Kidney (tissue), 14 donors: Measurements from ENCODE around the gene PTPRM. TPM values are rescaled to one million over a fixed set of nuclear protein-coding genes. Genes with fewer than 3 reads are reported as not detected.
A peak's percentile ranks its signal among the peaks of the same experiment; 100 is the strongest.

Experiments used
- DNase-seq, 5 donors: peaks; one replicate each; pipeline ENCODE4 v3.0.0-alpha.2; 2013 to 2020
- FAIRE-seq: peaks from 2 replicates; lab custom pipeline; 2012; peaks lifted over from hg19 to GRCh38; lab: Jason Lieb, UNC
- H3K27ac ChIP-seq, 2 donors: one replicate each; pipeline ENCODE4 v1.7.0; 2013; ENCODE audit warnings: low read depth in 2 of 2, low read length in 2 of 2, inconsistent platforms in 1 of 2
- H3K27me3 ChIP-seq: one replicate; pipeline ENCODE4 v1.7.1; 2013; ENCODE audit warnings: low read length, inconsistent platforms; ENCODE audit not compliant: control insufficient read depth, insufficient read depth
- H3K36me3 ChIP-seq, 3 donors: one replicate each; pipeline versions ENCODE4 v1.7.0 to v1.7.1; 2013; ENCODE audit warnings: low read length in 3 of 3, control low read depth in 1 of 3, inconsistent platforms in 1 of 3; ENCODE audit not compliant: insufficient read depth in 3 of 3, control insufficient read depth in 2 of 3
- H3K4me1 ChIP-seq, 3 donors: one replicate each; pipeline versions ENCODE4 v1.7.0 to v1.7.1; 2013; ENCODE audit warnings: low read length in 3 of 3, inconsistent platforms in 1 of 3, low read depth in 1 of 3; ENCODE audit not compliant: control insufficient read depth in 2 of 3, insufficient read depth in 2 of 3
- H3K4me3 ChIP-seq, 3 donors: one replicate each; pipeline versions ENCODE4 v1.7.0 to v1.8.1; 2013; ENCODE audit warnings: low read length in 3 of 3, control low read depth in 1 of 3, inconsistent platforms in 1 of 3
- H3K9ac ChIP-seq, 3 donors: one replicate each; pipeline versions ENCODE4 v1.7.0 to v1.7.1; 2013; ENCODE audit warnings: low read length in 3 of 3, control low read depth in 1 of 3, inconsistent platforms in 1 of 3
- H3K9me3 ChIP-seq, 3 donors: one replicate each; pipeline versions ENCODE4 v1.7.0 to v1.7.1; 2013; ENCODE audit warnings: low read length in 3 of 3, control low read depth in 1 of 3, inconsistent platforms in 1 of 3; ENCODE audit not compliant: control insufficient read depth in 2 of 3, insufficient read depth in 1 of 3
- intact Hi-C: fragments of 100-400 bp; cut with DNase I; formaldehyde crosslinking; loops from one replicate; pipeline ENCODE4 v1.11.1; 2022
- polyA plus RNA-seq: library from polyadenylated mRNA; stranded (reverse); fragments of 350-450 nt; fragmentation: Illumina TruSeq; extraction: RNeasy Lipid Tissue Mini Kit (QIAGEN cat#74804); gene quantifications from one replicate; pipeline ENCODE4 v1.2.3, GENCODE V29; 2014; ENCODE audit warnings: low read depth, low replicate concordance; ENCODE audit not compliant: insufficient read depth
- total RNA-seq: library from RNA; stranded (reverse); fragmentation: NEBNext Ultra II Directional; extraction: Animal tissue kit (Norgen Biotek cat#: 25700); gene quantifications from one replicate; pipeline ENCODE4 v1.2.1, GENCODE V29; 2021
- TF ChIP-seq, protein P1 (sequence below): IDR thresholded peaks from 3 replicates; pipeline ENCODE4 v1.5.1; 2012; ENCODE audit warnings: mild to moderate bottlenecking, moderate library complexity, borderline replicate concordance; ENCODE audit not compliant: insufficient read depth; ENCODE audit errors: extremely low read depth
- donor health status: control.
- donor health status: control.
- donor health status: control.
- donor health status: control.
- donor health status: control.
- donor health status: DM: yes; HTN: yes; CAD: no.
- donor health status: Normal renal cell carcinoma (clear cell type).

The PTPRM gene
- total and polyA plus RNA-seq, 2 donors from 2014 or later: 52.4 to 98.9 TPM

DNA sequence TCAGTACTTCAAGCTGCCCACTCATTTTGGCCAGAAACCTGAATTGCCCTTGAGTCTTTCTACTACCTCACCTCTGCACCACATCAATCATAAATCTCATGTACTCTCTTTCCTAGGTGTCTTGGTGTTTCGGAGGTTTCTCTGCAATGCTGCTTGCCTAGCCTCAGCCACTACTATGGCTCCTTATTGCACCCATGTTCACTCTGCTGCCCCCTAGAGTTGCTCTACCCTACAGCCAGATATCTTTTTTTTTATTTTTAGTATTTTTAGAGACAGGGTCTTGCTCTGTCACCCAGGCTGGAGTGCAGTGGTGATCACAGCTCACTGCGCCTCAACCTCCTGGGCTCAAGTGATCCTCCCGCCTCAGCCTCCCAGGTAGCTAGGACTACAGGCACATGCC lies 413.0 kb downstream of the PTPRM start:
- no peaks in the 10 kb centered on the region for H3K36me3 ChIP-seq
- TF ChIP-seq, protein P1, sequence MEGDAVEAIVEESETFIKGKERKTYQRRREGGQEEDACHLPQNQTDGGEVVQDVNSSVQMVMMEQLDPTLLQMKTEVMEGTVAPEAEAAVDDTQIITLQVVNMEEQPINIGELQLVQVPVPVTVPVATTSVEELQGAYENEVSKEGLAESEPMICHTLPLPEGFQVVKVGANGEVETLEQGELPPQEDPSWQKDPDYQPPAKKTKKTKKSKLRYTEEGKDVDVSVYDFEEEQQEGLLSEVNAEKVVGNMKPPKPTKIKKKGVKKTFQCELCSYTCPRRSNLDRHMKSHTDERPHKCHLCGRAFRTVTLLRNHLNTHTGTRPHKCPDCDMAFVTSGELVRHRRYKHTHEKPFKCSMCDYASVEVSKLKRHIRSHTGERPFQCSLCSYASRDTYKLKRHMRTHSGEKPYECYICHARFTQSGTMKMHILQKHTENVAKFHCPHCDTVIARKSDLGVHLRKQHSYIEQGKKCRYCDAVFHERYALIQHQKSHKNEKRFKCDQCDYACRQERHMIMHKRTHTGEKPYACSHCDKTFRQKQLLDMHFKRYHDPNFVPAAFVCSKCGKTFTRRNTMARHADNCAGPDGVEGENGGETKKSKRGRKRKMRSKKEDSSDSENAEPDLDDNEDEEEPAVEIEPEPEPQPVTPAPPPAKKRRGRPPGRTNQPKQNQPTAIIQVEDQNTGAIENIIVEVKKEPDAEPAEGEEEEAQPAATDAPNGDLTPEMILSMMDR: no peak
- DNase-seq (no peak), FAIRE-seq (no peak)
- no peaks in the 10 kb centered on the region for H3K9me3 ChIP-seq
- no peak overlapping the region for H3K4me3 ChIP-seq
- H3K4me1 ChIP-seq: no peaks in the 10 kb centered on the region
- H3K27me3 ChIP-seq: no peaks in the 10 kb centered on the region
- H3K27ac ChIP-seq: no peak overlapping the region
- no peak overlapping the region for H3K9ac ChIP-seq
- intact Hi-C loops: no loop called here

DNA sequence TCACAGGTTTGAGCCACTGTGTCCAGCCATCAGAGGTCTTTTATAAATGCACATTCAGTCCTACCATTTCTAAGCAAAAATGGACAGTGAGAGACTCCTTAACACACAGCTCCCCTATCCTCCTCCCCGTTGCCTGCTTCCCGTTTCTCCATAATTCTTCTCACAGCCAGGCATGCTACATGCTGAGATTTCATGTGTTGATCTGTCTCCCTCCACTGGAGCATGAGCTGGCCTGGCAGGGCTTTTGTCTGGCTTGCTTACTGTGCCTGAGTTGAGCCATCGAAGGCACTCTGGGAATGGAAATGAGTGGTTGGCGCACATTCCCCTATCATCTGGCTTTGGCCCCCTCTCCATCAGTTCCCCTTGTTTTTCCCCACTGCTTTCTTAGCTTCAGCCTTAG lies 413.5 kb downstream of the PTPRM start:
- TF ChIP-seq, protein P1: no peak
- Histone ChIP-seq H3K4me3 (no peak overlapping the region), H3K9me3 (no peaks in the 10 kb centered on the region), H3K36me3 (no peaks in the 10 kb centered on the region), H3K27ac (no peak overlapping the region), H3K4me1 (no peaks in the 10 kb centered on the region), H3K9ac (no peak overlapping the region), H3K27me3 (no peaks in the 10 kb centered on the region)
- FAIRE-seq (no peak), DNase-seq (peak in 3 of 5 donors; percentile 51 to 74 (median 62))
- intact Hi-C loops: no loop called here

DNA sequence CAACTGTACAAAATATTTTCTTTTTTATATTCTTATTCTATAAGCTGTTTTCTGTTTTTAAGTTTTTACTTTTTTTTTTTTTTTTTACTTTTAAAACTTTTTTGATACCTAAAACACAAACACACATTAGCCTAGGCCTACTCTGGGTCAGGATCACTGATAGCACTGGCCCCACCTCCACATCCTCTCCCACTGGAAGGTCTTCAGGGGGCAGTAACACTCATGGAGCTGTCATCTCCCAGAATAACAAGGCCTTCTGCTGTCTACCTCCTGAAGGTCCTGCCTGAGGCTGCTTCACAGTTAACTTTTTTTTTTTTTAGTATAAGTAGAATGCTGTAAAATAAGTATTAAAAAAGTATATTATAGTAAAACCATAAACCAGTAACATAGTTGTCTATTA lies 415.1 kb downstream of the PTPRM start:
- Histone ChIP-seq H3K27ac (no peak overlapping the region), H3K4me1 (no peaks in the 10 kb centered on the region), H3K9me3 (no peaks in the 10 kb centered on the region), H3K27me3 (no peaks in the 10 kb centered on the region), H3K9ac (no peak overlapping the region), H3K36me3 (no peaks in the 10 kb centered on the region), H3K4me3 (no peak overlapping the region)
- intact Hi-C loops: no loop called here
- DNase-seq (no peak), FAIRE-seq (no peak)
- TF ChIP-seq, protein P1: no peak
